IMR-90 (cell line): ENCODE measurements around the gene PRKAR2A. TPM values are rescaled to one million over a fixed set of nuclear protein-coding genes. Genes with fewer than 3 reads are reported as not detected.

Experiments
- ATAC-seq: fragments of 200-7000 bp; cut with Tn5 transposase; 2 replicates; pipeline ENCODE4 v1.9.1; 2020; ENCODE audit warnings: low read depth, mild to moderate bottlenecking, moderate library complexity
- BruUV-seq: library from RNA; stranded (reverse); fragments of 400-500 nt; replicated peaks from 2 replicates; lab custom pipeline; 2021; lab: Mats Ljungman, UMichigan
- CTCF ChIA-PET: fragments of 300-600 bp; formaldehyde crosslinking; extraction: SDS; loops from one replicate; lab custom pipeline; 2021; ENCODE audit warnings: antibody characterized with exemption; lab: Yijun Ruan, JAX
- POLR2A ChIA-PET: fragments of 300-600 bp; sonication (Branson Sonifier 250); formaldehyde crosslinking; loops from one replicate; lab custom pipeline; 2022; ENCODE audit warnings: antibody characterized with exemption; ENCODE audit not compliant: unreplicated experiment; lab: Charles Lee
- DNase-seq: peaks from one replicate; pipeline ENCODE4 v3.0.0; 2013
- H2AFZ ChIP-seq: replicated peaks from 2 replicates; pipeline ENCODE3; 2013; ENCODE audit warnings: low read length, mild to moderate bottlenecking; ENCODE audit not compliant: poor library complexity
- H2AK5ac ChIP-seq: 2 replicates; pipeline ENCODE4 v1.6.1; 2013; ENCODE audit warnings: low read depth, low read length, inconsistent platforms
- H2AK9ac ChIP-seq: replicated peaks from 2 replicates; pipeline ENCODE3; 2013; ENCODE audit warnings: mild to moderate bottlenecking, low read depth, low read length, moderate library complexity; ENCODE audit not compliant: poor library complexity
- H2BK120ac ChIP-seq: 2 replicates; pipeline ENCODE4 v1.6.1; 2013; ENCODE audit warnings: low read depth, low read length, inconsistent platforms
- H2BK15ac ChIP-seq: 3 replicates; pipeline ENCODE4 v1.6.1; 2013; ENCODE audit warnings: low read depth, low read length, inconsistent platforms
- H2BK20ac ChIP-seq: 2 replicates; pipeline ENCODE4 v1.6.1; 2013; ENCODE audit warnings: low read depth, mild to moderate bottlenecking, inconsistent platforms, low read length, moderate library complexity
- H2BK5ac ChIP-seq: 2 replicates; pipeline ENCODE4 v1.6.1; 2013; ENCODE audit warnings: mild to moderate bottlenecking, low read depth, low read length, inconsistent platforms; ENCODE audit not compliant: poor library complexity, severe bottlenecking
- H3K14ac ChIP-seq: replicated peaks from 2 replicates; pipeline ENCODE4 v1.6.1; 2013; ENCODE audit warnings: low read depth, low read length, inconsistent platforms
- H3K18ac ChIP-seq: 2 replicates; pipeline ENCODE4 v1.6.1; 2013; ENCODE audit warnings: low read depth, low read length, control low read depth
- H3K23ac ChIP-seq: 2 replicates; pipeline ENCODE4 v1.6.1; 2013; ENCODE audit warnings: low read depth, low read length, inconsistent platforms
- H3K27ac ChIP-seq: 2 replicates; pipeline ENCODE4 v1.5.1; 2013; ENCODE audit warnings: mild to moderate bottlenecking, control low read depth, low read length; ENCODE audit not compliant: insufficient read depth
- H3K27me3 ChIP-seq: 2 replicates; pipeline ENCODE4 v1.6.1; 2013; ENCODE audit warnings: low read length; ENCODE audit not compliant: control insufficient read depth, insufficient read depth
- H3K36me3 ChIP-seq: 2 replicates; pipeline ENCODE4 v1.6.1; 2013; ENCODE audit warnings: low read length, mixed read lengths; ENCODE audit not compliant: control insufficient read depth, insufficient read depth
- H3K4ac ChIP-seq: 2 replicates; pipeline ENCODE4 v1.6.1; 2013; ENCODE audit warnings: low read depth, low read length, inconsistent platforms
- H3K4me1 ChIP-seq: 2 replicates; pipeline ENCODE4 v1.6.1; 2013; ENCODE audit warnings: low read length, mixed read lengths; ENCODE audit not compliant: control insufficient read depth, insufficient read depth
- H3K4me2 ChIP-seq: 2 replicates; pipeline ENCODE4 v1.6.1; 2013; ENCODE audit warnings: low read depth, mild to moderate bottlenecking, control low read depth, low read length, moderate library complexity
- H3K4me3 ChIP-seq: 2 replicates; pipeline ENCODE4 v1.5.1; 2013; ENCODE audit warnings: low read depth, mild to moderate bottlenecking, control low read depth, low read length, moderate library complexity; ENCODE audit not compliant: insufficient read depth
- H3K56ac ChIP-seq: 2 replicates; pipeline ENCODE4 v1.6.1; 2013; ENCODE audit warnings: low read length, inconsistent platforms; ENCODE audit not compliant: insufficient read depth; ENCODE audit errors: extremely low read depth
- H3K79me1 ChIP-seq, 2 experiments: 2 replicates each; pipeline ENCODE4 v1.6.1; 2013; ENCODE audit warnings: low read length in 2 of 2, inconsistent platforms in 1 of 2, low read depth in 1 of 2
- H3K9ac ChIP-seq: 2 replicates; pipeline ENCODE4 v1.6.1; 2013; ENCODE audit warnings: low read depth, low read length, control low read depth
- H3K9me1 ChIP-seq: 2 replicates; pipeline ENCODE4 v1.6.1; 2013; ENCODE audit warnings: low read length, inconsistent platforms; ENCODE audit not compliant: insufficient read depth
- H3K9me3 ChIP-seq: 2 replicates; pipeline ENCODE4 v1.6.1; 2013; ENCODE audit warnings: low read length; ENCODE audit not compliant: control insufficient read depth, insufficient read depth
- H4K20me1 ChIP-seq: 2 replicates; pipeline ENCODE4 v1.6.1; 2013; ENCODE audit warnings: low read length, inconsistent platforms; ENCODE audit not compliant: insufficient read depth
- H4K5ac ChIP-seq: 2 replicates; pipeline ENCODE4 v1.6.1; 2013; ENCODE audit warnings: mild to moderate bottlenecking, low read depth, low read length, control low read depth
- H4K8ac ChIP-seq, 2 experiments: 2 replicates each; pipeline ENCODE4 v1.6.1; 2013; ENCODE audit warnings: low read depth in 2 of 2, low read length in 2 of 2, control low read depth in 1 of 2, inconsistent platforms in 1 of 2
- H4K91ac ChIP-seq: 2 replicates; pipeline ENCODE4 v1.6.1; 2013; ENCODE audit warnings: low read depth, low read length, inconsistent platforms; ENCODE audit not compliant: insufficient read depth
- BHLHE40 ChIP-seq: fragments of 150-350 bp; IDR thresholded peaks from 2 replicates; pipeline ENCODE4 v1.6.1; 2016; ENCODE audit warnings: mild to moderate bottlenecking, low read depth, low read length
- CEBPB ChIP-seq: IDR thresholded peaks from 2 replicates; pipeline ENCODE4 v1.6.1; 2012; ENCODE audit warnings: low read depth, low read length, improper control_type of control experiment
- CHD1 ChIP-seq: IDR thresholded peaks from 2 replicates; pipeline ENCODE4 v1.6.1; 2012; ENCODE audit warnings: low read depth, low read length, improper control_type of control experiment
- FOS ChIP-seq: fragments of 150-350 bp; IDR thresholded peaks from 2 replicates; pipeline ENCODE4 v1.6.1; 2016; ENCODE audit warnings: low read depth, low read length
- MAFK ChIP-seq: IDR thresholded peaks from 2 replicates; pipeline ENCODE4 v1.6.1; 2012; ENCODE audit warnings: low read depth, low read length, improper control_type of control experiment
- MAZ ChIP-seq: IDR thresholded peaks from 2 replicates; pipeline ENCODE4 v1.6.1; 2012; ENCODE audit warnings: low read depth, mild to moderate bottlenecking, low read length, improper control_type of control experiment, moderate library complexity, borderline replicate concordance
- MXI1 ChIP-seq: IDR thresholded peaks from 2 replicates; pipeline ENCODE4 v1.6.1; 2012; ENCODE audit warnings: low read depth, mild to moderate bottlenecking, low read length, moderate library complexity, borderline replicate concordance
- NFE2L2 ChIP-seq: fragments of 150-350 bp; IDR thresholded peaks from 2 replicates; pipeline ENCODE4 v1.6.1; 2016; ENCODE audit warnings: low read depth, mild to moderate bottlenecking, low read length
- POLR2A ChIP-seq: IDR thresholded peaks from 2 replicates; pipeline ENCODE4 v1.6.1; 2012; ENCODE audit warnings: mild to moderate bottlenecking, low read depth, low read length
- RAD21 ChIP-seq: IDR thresholded peaks from 2 replicates; pipeline ENCODE4 v1.6.1; 2012; ENCODE audit warnings: low read length, improper control_type of control experiment
- RCOR1 ChIP-seq: IDR thresholded peaks from 2 replicates; pipeline ENCODE4 v1.6.1; 2012; ENCODE audit warnings: mild to moderate bottlenecking, low read length, improper control_type of control experiment; ENCODE audit not compliant: insufficient replicate concordance
- RFX5 ChIP-seq: IDR thresholded peaks from 2 replicates; pipeline ENCODE4 v1.8.0; 2012; ENCODE audit warnings: low read depth, mild to moderate bottlenecking, low read length, moderate library complexity
- SMC3 ChIP-seq: fragments of 150-350 bp; IDR thresholded peaks from 2 replicates; pipeline ENCODE4 v1.6.1; 2016; ENCODE audit warnings: low read depth, mild to moderate bottlenecking, antibody characterized with exemption, low read length, moderate library complexity
- WGBS, 2 experiments: methylation state at CpG; one replicate each; pipeline versions ENCODE4 v1.1.5 to v1.1.7; 2013; ENCODE audit warnings: missing lambda C conversion rate in 2 of 2; ENCODE audit not compliant: insufficient read length in 1 of 2; ENCODE audit errors: extremely low coverage in 2 of 2; 5-methylcytosine and 5-hydroxymethylcytosine counted together
- dilution Hi-C: fragments of 300-500 bp; cut with HindIII; formaldehyde crosslinking; loops from one replicate; pipeline ENCODE4 v1.14.3; 2018; ENCODE audit warnings: low sequenced_read_pairs; ENCODE audit not compliant: unreplicated experiment
- in situ Hi-C: fragments of 300-500 bp; cut with MboI; formaldehyde crosslinking; loops from 3 replicates; pipeline ENCODE4 v1.14.3; 2019; ENCODE audit warnings: low sequenced_read_pairs, inconsistent platforms, mixed read lengths
- intact Hi-C: fragments of 100-400 bp; cut with micrococcal nuclease; formaldehyde crosslinking; loops from 2 replicates; pipeline ENCODE4 v1.10.0; 2022
- polyA plus RNA-seq, 3 experiments: library from polyadenylated mRNA; depleted of rRNA; stranded (reverse); fragments of >200 nt; gene quantifications; 2 replicates each; pipeline ENCODE4 v1.2.3, GENCODE V29; 2012; ENCODE audit warnings: low replicate concordance in 1 of 3
- total RNA-seq: library from RNA; depleted of rRNA; stranded (reverse); fragments of >200 nt; gene quantifications from 2 replicates; pipeline ENCODE4 v1.2.3, GENCODE V29; 2012
- TF ChIP-seq, protein P1 (sequence below): fragments of 150-350 bp; IDR thresholded peaks from 2 replicates; pipeline ENCODE4 v1.6.1; 2017; ENCODE audit warnings: mild to moderate bottlenecking, antibody characterized with exemption, low read length, low read depth
- TF ChIP-seq, protein P2 (sequence below): conservative IDR thresholded peaks from 2 replicates; pipeline ENCODE4 v1.5.1; 2012; ENCODE audit warnings: mild to moderate bottlenecking, low read depth, low read length, improper control_type of control experiment

The PRKAR2A gene
- total and polyA plus RNA-seq, 2 of the 4 experiments (the other 2 are of a cell fraction), result 11.3 to 48.2 TPM

DNA sequence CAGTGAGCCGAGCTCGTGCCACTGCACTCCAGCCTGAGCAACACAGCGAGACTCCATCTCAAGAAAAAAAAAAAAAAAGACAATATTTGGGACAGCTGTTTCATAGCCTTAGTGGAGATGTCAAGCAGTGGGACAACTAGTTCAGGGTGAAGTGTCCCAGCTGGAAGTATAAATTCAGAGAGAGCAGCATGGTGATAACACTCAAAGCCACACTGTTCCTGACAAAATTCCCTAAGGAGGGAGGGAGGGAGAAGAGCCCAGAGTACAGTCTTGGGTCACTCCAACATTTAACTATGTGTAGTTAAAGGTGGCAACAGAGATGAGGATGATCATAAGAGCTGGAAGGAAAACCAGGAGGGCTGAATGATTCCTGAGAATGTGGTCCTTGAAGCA is 109.5 kb downstream of the PRKAR2A start:
- in situ Hi-C loops, result no loop called here
- no TSS peak for BruUV-seq
- Histone ChIP-seq H4K20me1 (no peaks in the 10 kb centered on the region; the same call in 1 of the 2 replicates), H3K9me3 (no peaks in the 10 kb centered on the region), H3K4me2 (no peak overlapping the region), H2AFZ (no peak overlapping the region), H2AK9ac (no peak overlapping the region), H3K36me3 (no peaks in the 10 kb centered on the region), H3K4me3 (no peak overlapping the region), H3K23ac (peak overlapping the region; percentile 11; the same call in 1 of the 2 replicates), H2AK5ac (peak overlapping the region; percentile 69; the same call in 1 of the 2 replicates), H3K27ac (no peak overlapping the region), H3K9me1 (0 out of 2 replicates have a peak, but pooled peaks cover 3% of the 10 kb centered on the region), H2BK20ac (no peak overlapping the region), H3K9ac (no peak overlapping the region), H2BK15ac (no peak overlapping the region), H3K14ac (no peak overlapping the region), H2BK120ac (no peak overlapping the region), H4K5ac (no peak overlapping the region), H3K56ac (no peak overlapping the region), H2BK5ac (no peak overlapping the region), H3K4ac (no peak overlapping the region), H3K4me1 (peaks cover 13% of the 10 kb centered on the region; the same call in 1 of the 2 replicates), H3K79me1 (no peaks in the 10 kb centered on the region), H3K18ac (no peak overlapping the region), H3K27me3 (no peaks in the 10 kb centered on the region), H4K8ac (no peak overlapping the region), H4K91ac (no peak overlapping the region)
- ATAC-seq, result no peak
- dilution Hi-C loops, result no loop called here
- WGBS, 2 experiments, result no CpG with 5 or more reads among the region's 3 CpGs
- intact Hi-C loops, result no loop called here
- CTCF ChIA-PET, result interaction anchor here (0.5 to 1.2 kb wide), 4 partner anchors 10 to 283 kb away, joined by 3 to 9 read pairs (median 4); no protein-coding TSS in a partner anchor
- POLR2A ChIA-PET, result no interaction called here
- no peak for DNase-seq
- no peak for TF ChIP-seq MAFK
- TF ChIP-seq MAZ, result no peak
- no peak for TF ChIP-seq NFE2L2
- TF ChIP-seq, protein P1, sequence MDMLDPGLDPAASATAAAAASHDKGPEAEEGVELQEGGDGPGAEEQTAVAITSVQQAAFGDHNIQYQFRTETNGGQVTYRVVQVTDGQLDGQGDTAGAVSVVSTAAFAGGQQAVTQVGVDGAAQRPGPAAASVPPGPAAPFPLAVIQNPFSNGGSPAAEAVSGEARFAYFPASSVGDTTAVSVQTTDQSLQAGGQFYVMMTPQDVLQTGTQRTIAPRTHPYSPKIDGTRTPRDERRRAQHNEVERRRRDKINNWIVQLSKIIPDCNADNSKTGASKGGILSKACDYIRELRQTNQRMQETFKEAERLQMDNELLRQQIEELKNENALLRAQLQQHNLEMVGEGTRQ, result no peak
- no peak for TF ChIP-seq FOS
- TF ChIP-seq POLR2A, result no peak
- no peak for TF ChIP-seq CHD1
- no peak for TF ChIP-seq BHLHE40
- TF ChIP-seq, protein P2, sequence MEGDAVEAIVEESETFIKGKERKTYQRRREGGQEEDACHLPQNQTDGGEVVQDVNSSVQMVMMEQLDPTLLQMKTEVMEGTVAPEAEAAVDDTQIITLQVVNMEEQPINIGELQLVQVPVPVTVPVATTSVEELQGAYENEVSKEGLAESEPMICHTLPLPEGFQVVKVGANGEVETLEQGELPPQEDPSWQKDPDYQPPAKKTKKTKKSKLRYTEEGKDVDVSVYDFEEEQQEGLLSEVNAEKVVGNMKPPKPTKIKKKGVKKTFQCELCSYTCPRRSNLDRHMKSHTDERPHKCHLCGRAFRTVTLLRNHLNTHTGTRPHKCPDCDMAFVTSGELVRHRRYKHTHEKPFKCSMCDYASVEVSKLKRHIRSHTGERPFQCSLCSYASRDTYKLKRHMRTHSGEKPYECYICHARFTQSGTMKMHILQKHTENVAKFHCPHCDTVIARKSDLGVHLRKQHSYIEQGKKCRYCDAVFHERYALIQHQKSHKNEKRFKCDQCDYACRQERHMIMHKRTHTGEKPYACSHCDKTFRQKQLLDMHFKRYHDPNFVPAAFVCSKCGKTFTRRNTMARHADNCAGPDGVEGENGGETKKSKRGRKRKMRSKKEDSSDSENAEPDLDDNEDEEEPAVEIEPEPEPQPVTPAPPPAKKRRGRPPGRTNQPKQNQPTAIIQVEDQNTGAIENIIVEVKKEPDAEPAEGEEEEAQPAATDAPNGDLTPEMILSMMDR, result no peak
- no peak for TF ChIP-seq CEBPB
- no peak for TF ChIP-seq RAD21
- no peak for TF ChIP-seq RCOR1
- TF ChIP-seq MXI1, result no peak
- no peak for TF ChIP-seq SMC3
- TF ChIP-seq RFX5, result no peak
